Parathyroid adenoma (tissue), 2 donors: Measurements from ENCODE around the gene DHRS11.

Source experiments
- H2AFZ ChIP-seq: fragments of 300-600 bp; sonication (generic); one replicate; pipeline ENCODE4 v1.7.0; 2017; ENCODE audit warnings: antibody characterized with exemption, mild to moderate bottlenecking
- H3K27ac ChIP-seq: fragments of 300-600 bp; sonication (generic); one replicate; pipeline ENCODE4 v1.7.0; 2017
- H3K27me3 ChIP-seq: fragments of 300-600 bp; sonication (generic); one replicate; pipeline ENCODE4 v1.7.0; 2017; ENCODE audit warnings: low read length; ENCODE audit not compliant: control insufficient read depth, insufficient read depth
- H3K36me3 ChIP-seq: fragments of 300-600 bp; sonication (generic); one replicate; pipeline ENCODE4 v1.7.0; 2017; ENCODE audit warnings: low read length; ENCODE audit not compliant: control insufficient read depth, insufficient read depth
- H3K4me1 ChIP-seq: fragments of 300-600 bp; sonication (generic); one replicate; pipeline ENCODE4 v1.7.0; 2017; ENCODE audit warnings: control low read depth
- H3K4me2 ChIP-seq: fragments of 300-600 bp; sonication (generic); one replicate; pipeline ENCODE4 v1.7.0; 2017; ENCODE audit warnings: low read length
- H3K4me3 ChIP-seq: fragments of 300-600 bp; sonication (generic); one replicate; pipeline ENCODE4 v1.7.0; 2017; ENCODE audit warnings: low read depth, low read length
- H3K79me2 ChIP-seq: fragments of 300-600 bp; sonication (generic); one replicate; pipeline ENCODE4 v1.7.0; 2017; ENCODE audit warnings: control low read depth
- H3K9ac ChIP-seq: fragments of 300-600 bp; sonication (generic); one replicate; pipeline ENCODE4 v1.7.0; 2017; ENCODE audit warnings: mild to moderate bottlenecking
- H3K9me3 ChIP-seq: fragments of 300-600 bp; sonication (generic); one replicate; pipeline ENCODE4 v1.7.0; 2017; ENCODE audit warnings: low read length; ENCODE audit not compliant: control insufficient read depth
- CTCF ChIP-seq: fragments of 300-600 bp; sonication (generic); IDR thresholded peaks from one replicate; pipeline ENCODE4 v1.7.0; 2017; ENCODE audit warnings: antibody characterized with exemption, mild to moderate bottlenecking
- donor health status: primary hyperparathyroidism.

Gene DHRS11

GRCh38 chr17:36628576-36628975 is 36.9 kb downstream of the DHRS11 start:
- H2AFZ ChIP-seq = no peak overlapping the region
- H3K79me2 ChIP-seq = no peaks in the 10 kb centered on the region
- no peaks in the 10 kb centered on the region for H3K4me1 ChIP-seq
- no peaks in the 10 kb centered on the region for H3K9me3 ChIP-seq
- H3K27ac ChIP-seq = no peak overlapping the region
- no peak overlapping the region for H3K4me2 ChIP-seq
- TF ChIP-seq CTCF = no peak
- H3K9ac ChIP-seq = no peak overlapping the region
- H3K27me3 ChIP-seq = no peaks in the 10 kb centered on the region
- H3K36me3 ChIP-seq = no peaks in the 10 kb centered on the region
- no peak overlapping the region for H3K4me3 ChIP-seq

GRCh38 chr17:36629252-36629847 is 37.7 kb downstream of the DHRS11 start:
- peak; percentile 98 for TF ChIP-seq CTCF
- Histone ChIP-seq H3K27me3 (no peaks in the 10 kb centered on the region), H3K9ac (no peak overlapping the region), H3K9me3 (no peaks in the 10 kb centered on the region), H3K4me1 (no peaks in the 10 kb centered on the region), H2AFZ (no peak overlapping the region), H3K27ac (no peak overlapping the region), H3K36me3 (no peaks in the 10 kb centered on the region), H3K4me3 (no peak overlapping the region), H3K4me2 (no peak overlapping the region), H3K79me2 (no peaks in the 10 kb centered on the region)

DNA sequence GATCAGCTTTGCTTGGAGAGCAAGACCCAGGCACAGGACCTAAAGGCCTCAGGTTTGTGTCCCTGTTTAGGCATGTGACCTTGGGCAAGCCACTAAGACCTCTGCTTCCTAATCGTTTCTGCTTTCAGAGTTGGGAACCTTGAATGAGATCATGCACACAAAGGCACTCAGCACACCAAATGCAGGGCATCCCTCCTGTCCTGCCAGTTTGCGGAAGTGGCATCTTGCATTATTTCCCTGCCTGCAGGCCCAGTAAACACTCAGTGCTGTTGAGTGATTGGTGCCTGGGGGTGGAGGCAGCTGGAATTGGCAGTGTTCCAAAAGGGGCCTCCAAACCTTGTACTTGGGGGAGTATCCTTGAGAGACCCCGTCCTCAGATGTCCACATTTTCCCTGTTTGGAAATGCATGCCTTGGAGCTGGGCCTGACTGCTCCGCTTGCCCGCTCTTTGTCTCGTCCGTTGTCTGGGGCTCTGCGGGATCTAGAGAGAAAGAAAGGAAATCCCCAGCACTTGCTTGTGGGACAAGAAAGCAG is 38.4 kb downstream of the DHRS11 start:
- H3K4me3 ChIP-seq = no peak overlapping the region
- no peaks in the 10 kb centered on the region for H3K79me2 ChIP-seq
- H3K4me1 ChIP-seq = no peaks in the 10 kb centered on the region
- no peak for TF ChIP-seq CTCF
- no peak overlapping the region for H3K9ac ChIP-seq
- no peaks in the 10 kb centered on the region for H3K36me3 ChIP-seq
- H2AFZ ChIP-seq = no peak overlapping the region
- H3K4me2 ChIP-seq = no peak overlapping the region
- H3K27ac ChIP-seq = no peak overlapping the region
- H3K9me3 ChIP-seq = no peaks in the 10 kb centered on the region
- H3K27me3 ChIP-seq = no peaks in the 10 kb centered on the region

DNA sequence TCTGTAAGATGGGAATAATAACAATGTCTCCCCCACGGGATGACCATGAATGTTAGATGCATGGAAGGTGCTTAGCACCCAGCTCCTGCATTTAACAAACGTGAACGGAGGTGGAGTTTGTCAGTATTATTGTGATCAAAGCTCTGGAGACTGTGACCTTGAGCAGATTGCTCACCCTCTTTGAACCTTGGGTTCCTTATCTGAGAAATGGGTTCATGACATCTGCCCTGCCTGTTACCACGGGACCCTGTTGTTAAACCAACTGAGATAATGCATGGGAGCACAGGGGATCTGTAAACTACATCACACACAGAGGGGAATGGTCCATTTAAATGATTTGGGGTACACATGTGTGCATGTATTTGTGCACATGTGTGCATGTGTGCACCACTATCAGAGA is 39.3 kb downstream of the DHRS11 start:
- Histone ChIP-seq H3K27ac (no peak overlapping the region), H3K9ac (no peak overlapping the region), H3K9me3 (no peaks in the 10 kb centered on the region), H3K27me3 (no peaks in the 10 kb centered on the region), H3K79me2 (no peaks in the 10 kb centered on the region), H3K4me3 (no peak overlapping the region), H2AFZ (no peak overlapping the region), H3K4me1 (no peaks in the 10 kb centered on the region), H3K36me3 (no peaks in the 10 kb centered on the region), H3K4me2 (no peak overlapping the region)
- TF ChIP-seq CTCF = no peak
